Stimulated activated memory B cell treated with anti-CD40 and anti-IgM and Interleukin-4, amounts not matched to agents 10 μg/mL and 1 μg/mL and 100 μg/mL, for 72 hours (primary cell): ENCODE results near the gene DDX31.
A peak's percentile ranks its signal among the peaks of the same experiment; 100 is the strongest.

Source experiments
- ATAC-seq: fragments of 150-1000 bp; cut with Tn5 transposase; 2 replicates; pipeline ENCODE4 v1.10.0; 2021
- H3K27ac Mint-ChIP-seq: one replicate; pipeline ENCODE4 v1.8.0; 2022; ENCODE audit warnings: mild to moderate bottlenecking, mixed read lengths
- H3K27me3 Mint-ChIP-seq: one replicate; pipeline ENCODE4 v1.8.0; 2022; ENCODE audit warnings: mixed read lengths
- H3K36me3 Mint-ChIP-seq: one replicate; pipeline ENCODE4 v1.8.0; 2022; ENCODE audit warnings: mixed read lengths
- H3K4me1 Mint-ChIP-seq: one replicate; pipeline ENCODE4 v1.8.0; 2022; ENCODE audit warnings: mixed read lengths
- H3K4me3 Mint-ChIP-seq: one replicate; pipeline ENCODE4 v1.8.0; 2022; ENCODE audit warnings: mild to moderate bottlenecking, moderate library complexity, mixed read lengths
- H3K9me3 Mint-ChIP-seq: one replicate; pipeline ENCODE4 v1.8.0; 2022; ENCODE audit warnings: mixed read lengths

Gene DDX31

DNA sequence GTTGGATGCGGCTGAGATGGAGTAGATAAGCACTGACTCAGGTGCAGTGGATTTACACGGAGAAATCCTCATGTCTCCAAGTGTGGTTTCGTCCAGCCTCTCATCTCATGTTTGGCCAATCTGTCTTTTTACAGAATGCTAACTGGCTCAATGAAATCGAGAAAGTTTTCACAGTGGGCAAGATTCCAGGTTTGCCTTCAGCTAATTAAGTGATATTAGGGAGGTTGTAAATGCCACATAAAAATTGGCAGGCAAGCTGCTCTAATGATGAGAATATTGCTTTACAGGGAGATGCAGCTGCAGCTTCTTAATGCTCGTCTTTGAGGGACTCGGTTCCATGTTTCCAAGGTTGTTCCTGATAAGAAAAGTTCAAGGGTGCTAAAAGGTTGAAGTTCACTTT lies 63.7 kb downstream of the DDX31 start:
- Mint-ChIP-seq H3K9me3 (no peaks in the 10 kb centered on the region), H3K27ac (no peak overlapping the region), H3K36me3 (peaks cover 98% of the 10 kb centered on the region), H3K27me3 (no peaks in the 10 kb centered on the region), H3K4me3 (no peak overlapping the region), H3K4me1 (no peaks in the 10 kb centered on the region)
- ATAC-seq: no peak

DNA sequence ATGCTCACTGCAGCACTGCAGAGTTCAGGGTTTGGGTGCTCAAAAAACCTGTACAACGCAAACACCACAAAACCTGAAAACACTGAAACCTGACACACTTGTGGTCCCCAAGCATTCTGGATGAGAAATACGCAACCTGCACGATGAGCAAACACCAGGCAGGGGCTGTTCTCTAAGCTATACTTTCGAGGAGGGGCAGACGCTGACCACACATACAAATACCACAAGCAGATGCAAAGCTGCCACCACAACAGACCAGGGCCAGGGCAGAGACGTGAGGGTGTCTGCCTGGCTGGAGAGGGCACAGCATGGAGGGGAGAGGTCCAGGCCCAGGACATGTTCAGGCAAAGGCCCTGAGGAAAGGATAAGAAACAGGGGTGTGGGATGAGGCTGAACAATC lies 64.4 kb downstream of the DDX31 start:
- no peak overlapping the region for H3K27ac Mint-ChIP-seq
- H3K9me3 Mint-ChIP-seq: no peaks in the 10 kb centered on the region
- no peaks in the 10 kb centered on the region for H3K27me3 Mint-ChIP-seq
- H3K4me3 Mint-ChIP-seq: no peak overlapping the region
- peaks cover 98% of the 10 kb centered on the region for H3K36me3 Mint-ChIP-seq
- no peak for ATAC-seq
- no peaks in the 10 kb centered on the region for H3K4me1 Mint-ChIP-seq

DNA sequence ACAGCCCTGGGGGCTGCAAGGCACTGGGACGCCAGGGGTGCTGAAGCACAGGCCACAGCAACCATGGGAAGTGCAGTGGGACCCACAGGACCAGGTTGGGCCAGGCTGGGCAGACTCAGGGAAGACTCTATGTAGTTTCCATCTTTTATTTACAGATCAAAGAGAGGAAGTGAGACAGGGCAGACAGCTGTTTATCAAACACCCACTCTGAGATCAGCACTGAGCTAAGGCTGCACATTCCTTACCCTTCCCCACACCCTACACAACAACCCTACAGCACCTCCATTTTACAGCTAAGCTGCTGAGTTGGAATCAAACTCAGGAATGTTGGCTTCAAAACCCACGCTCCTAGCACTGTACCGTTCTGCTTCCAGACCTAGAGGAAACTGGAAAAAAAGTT lies 67.6 kb downstream of the DDX31 start:
- Mint-ChIP-seq H3K27me3 (no peaks in the 10 kb centered on the region), H3K4me1 (no peaks in the 10 kb centered on the region), H3K4me3 (no peak overlapping the region), H3K27ac (no peak overlapping the region), H3K9me3 (no peaks in the 10 kb centered on the region), H3K36me3 (peaks cover 96% of the 10 kb centered on the region)
- no peak for ATAC-seq

DNA sequence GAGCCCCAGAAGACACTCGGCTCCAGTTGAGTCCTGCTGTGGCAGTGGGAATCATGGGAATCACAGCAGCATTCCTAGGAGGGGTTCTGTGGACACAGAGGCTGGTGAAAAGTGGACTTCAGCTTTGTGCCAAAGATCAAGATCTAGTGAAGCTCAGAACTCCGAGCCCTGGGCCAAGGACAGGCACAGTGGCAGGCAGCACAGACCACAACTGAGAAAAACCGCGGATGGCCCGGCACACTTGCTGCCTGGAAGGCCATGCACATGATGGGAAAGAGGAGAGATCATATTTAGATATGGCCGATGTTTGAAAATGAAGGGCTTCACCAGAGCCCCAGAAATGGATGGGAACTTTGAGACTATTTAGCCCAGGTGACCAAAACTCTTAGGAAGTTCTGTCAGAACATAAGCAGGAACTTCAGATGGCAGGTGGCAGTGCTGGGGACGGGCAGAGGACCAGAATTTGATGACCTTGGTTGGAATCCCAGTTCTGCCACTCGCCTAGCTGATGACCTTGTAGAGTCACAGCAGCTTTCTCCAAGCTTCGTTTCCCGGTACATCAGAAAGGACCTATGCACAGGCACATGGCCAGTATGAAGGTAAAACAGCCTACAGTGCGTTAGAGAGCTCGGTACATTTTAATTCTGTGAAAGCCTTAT lies 69.3 kb downstream of the DDX31 start:
- Mint-ChIP-seq H3K4me1 (peaks cover 8% of the 10 kb centered on the region), H3K4me3 (no peak overlapping the region), H3K27ac (no peak overlapping the region), H3K9me3 (no peaks in the 10 kb centered on the region), H3K27me3 (no peaks in the 10 kb centered on the region), H3K36me3 (peaks cover 95% of the 10 kb centered on the region)
- no peak for ATAC-seq

DNA sequence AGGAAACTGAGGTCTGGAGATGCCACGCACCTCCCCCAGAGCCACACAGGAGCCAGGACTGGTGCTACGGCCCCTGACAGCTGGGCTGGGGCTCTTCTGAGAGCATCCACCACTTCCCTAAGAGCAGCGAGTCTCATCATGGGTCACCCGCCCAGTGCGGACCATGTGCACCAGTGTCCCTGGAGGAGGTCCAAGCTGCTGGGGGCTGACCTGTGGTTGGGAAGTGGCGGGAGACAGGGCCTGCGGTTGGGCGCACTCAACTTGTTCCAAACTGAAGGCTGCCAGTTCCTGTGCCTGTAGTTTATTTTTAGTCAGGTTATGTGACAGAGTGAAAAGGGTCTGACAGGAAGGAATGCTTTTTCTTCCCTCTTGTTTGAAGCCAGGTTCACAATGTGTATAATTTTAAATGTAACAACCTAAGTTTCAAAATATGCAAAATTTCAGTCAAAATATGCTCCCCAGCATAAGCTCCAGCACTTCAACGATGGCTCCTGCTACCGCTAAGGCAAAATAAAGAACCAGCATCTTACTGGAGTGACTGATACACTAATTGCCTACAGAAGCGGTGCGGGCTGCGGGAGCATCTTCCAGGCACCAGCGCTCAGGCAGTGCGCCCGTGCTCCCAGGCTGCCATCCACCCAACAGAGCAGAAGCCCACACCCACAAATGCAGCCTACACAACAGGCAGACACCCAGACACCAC lies 72.6 kb downstream of the DDX31 start:
- Mint-ChIP-seq H3K36me3 (peaks cover 88% of the 10 kb centered on the region), H3K27ac (no peak overlapping the region), H3K27me3 (peaks cover 6% of the 10 kb centered on the region), H3K4me3 (no peak overlapping the region), H3K9me3 (no peaks in the 10 kb centered on the region), H3K4me1 (peaks cover 8% of the 10 kb centered on the region)
- ATAC-seq: no peak

DNA sequence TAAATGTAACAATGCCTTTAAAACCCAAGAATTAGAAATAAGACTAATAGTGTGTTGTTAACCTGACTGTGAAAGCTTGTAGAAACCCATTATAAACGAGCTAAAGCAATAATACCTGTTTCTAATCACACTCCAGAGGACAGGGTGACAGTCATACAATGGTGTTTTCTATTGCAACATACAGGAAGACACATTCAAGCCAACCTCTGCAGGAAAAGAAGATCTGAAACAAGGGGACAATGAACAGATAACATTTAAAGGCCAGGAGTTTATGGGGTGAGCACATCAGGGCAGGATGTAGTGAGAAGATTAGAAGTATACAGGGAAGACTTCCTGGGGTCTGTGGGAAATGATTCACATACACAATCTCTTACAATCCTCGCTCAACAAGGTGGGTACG lies 73.6 kb downstream of the DDX31 start:
- Mint-ChIP-seq H3K9me3 (no peaks in the 10 kb centered on the region), H3K4me3 (no peak overlapping the region), H3K4me1 (peaks cover 10% of the 10 kb centered on the region), H3K27me3 (peaks cover 16% of the 10 kb centered on the region), H3K27ac (no peak overlapping the region), H3K36me3 (peaks cover 80% of the 10 kb centered on the region)
- ATAC-seq: no peak

DNA sequence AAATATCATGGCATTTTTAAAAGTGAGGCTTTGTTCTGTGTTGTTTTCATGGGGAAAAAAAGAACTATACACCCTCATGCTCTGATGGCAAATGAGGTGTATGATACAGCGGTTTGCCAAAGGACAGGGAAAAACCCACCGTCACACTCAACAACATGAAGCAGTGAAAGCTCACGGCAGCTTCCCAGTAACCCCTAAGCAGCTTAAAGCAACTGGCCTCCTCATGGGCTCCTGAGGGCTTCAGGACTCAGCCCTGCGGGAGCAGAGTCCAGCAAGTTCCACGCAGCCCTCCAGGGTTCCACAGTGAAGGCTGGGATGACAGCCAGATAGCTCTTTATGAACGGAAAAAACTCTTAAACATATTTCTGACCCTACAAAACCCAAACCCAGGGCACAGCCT lies 74.5 kb downstream of the DDX31 start:
- Mint-ChIP-seq H3K4me3 (no peak overlapping the region), H3K36me3 (peaks cover 71% of the 10 kb centered on the region), H3K27me3 (peaks cover 25% of the 10 kb centered on the region), H3K4me1 (peaks cover 15% of the 10 kb centered on the region), H3K27ac (no peak overlapping the region), H3K9me3 (no peaks in the 10 kb centered on the region)
- ATAC-seq: no peak

DNA sequence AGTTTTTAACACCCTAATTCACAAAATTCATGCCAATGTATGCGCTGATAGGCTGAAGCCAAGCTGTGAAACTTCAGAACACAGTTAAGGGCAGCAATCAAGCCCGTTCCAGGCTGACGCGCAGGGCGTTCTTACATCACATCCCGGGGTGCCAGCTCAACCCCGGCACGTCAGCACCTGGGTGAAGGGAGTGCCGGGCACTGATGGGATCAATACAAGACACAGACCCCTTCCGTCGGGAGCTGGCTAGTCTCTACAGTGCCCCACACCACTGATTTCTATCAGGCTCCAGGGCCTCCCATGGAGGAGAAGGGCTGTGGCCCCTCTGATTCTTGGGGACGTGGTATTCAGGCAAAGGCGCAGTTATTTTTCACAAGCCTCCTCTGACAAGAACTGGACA lies 75.4 kb downstream of the DDX31 start:
- no peak overlapping the region for H3K27ac Mint-ChIP-seq
- H3K27me3 Mint-ChIP-seq: peaks cover 34% of the 10 kb centered on the region
- ATAC-seq: no peak

DNA sequence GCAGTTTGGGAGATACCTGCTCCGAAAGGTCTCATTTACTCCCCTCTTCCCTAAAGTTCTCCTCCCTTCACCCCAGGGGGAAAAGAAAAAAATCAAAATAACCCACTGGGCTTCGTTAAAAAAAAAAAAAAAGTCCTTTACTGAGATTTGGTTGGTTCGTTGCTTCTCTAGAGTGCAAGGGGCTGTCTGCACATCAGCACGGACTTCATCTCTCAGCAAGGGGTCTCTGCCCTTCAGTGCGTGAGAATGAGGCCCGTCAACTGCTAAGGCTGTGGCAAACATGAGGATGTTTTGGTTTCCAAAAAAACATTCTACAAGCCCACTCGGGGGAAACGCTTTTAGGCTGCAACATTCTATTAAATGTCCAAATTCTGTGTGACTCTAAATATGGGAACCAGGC lies 77.3 kb downstream of the DDX31 start:
- no peak for ATAC-seq
- H3K27ac Mint-ChIP-seq: no peak overlapping the region
- H3K4me3 Mint-ChIP-seq: no peak overlapping the region
- H3K9me3 Mint-ChIP-seq: no peaks in the 10 kb centered on the region
- peaks cover 53% of the 10 kb centered on the region for H3K27me3 Mint-ChIP-seq
- H3K36me3 Mint-ChIP-seq: peaks cover 45% of the 10 kb centered on the region
- peaks cover 21% of the 10 kb centered on the region for H3K4me1 Mint-ChIP-seq

More for the DNA sequence above, 75.4 kb downstream of the DDX31 start:
- H3K4me1 Mint-ChIP-seq: peaks cover 21% of the 10 kb centered on the region
- H3K36me3 Mint-ChIP-seq: peaks cover 62% of the 10 kb centered on the region
- no peak overlapping the region for H3K4me3 Mint-ChIP-seq
- no peaks in the 10 kb centered on the region for H3K9me3 Mint-ChIP-seq

DNA sequence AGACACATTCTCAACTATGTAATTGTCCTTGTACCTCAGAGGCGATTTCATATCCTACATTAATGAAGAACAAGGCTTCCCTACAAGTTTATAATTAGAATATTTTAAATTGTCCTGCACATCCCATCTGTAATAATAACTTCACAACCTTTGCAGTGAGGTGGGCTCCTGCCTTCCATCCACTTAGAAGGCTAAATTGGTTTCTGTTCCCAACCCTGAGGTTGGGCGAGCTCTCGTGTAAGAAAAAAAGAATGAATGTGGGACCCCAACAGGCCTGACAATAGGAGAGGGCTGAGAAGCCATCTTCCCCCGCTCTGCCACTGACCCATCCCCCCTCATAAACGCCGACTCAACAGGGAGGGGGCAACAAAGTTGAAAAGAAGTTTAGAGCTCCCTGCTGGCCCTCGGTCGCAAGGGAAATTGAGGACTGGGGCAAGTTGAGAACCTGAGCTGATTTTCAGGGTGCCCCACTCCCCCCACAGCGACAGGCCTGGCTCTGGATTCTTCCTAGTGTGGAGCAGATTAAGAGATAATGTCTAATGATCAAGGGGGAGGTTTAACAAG lies 78.0 kb downstream of the DDX31 start:
- peaks cover 39% of the 10 kb centered on the region for H3K36me3 Mint-ChIP-seq
- H3K4me1 Mint-ChIP-seq: peaks cover 21% of the 10 kb centered on the region
- H3K4me3 Mint-ChIP-seq: no peak overlapping the region
- ATAC-seq: no peak
- no peaks in the 10 kb centered on the region for H3K9me3 Mint-ChIP-seq
- H3K27ac Mint-ChIP-seq: no peak overlapping the region
- H3K27me3 Mint-ChIP-seq: peaks cover 60% of the 10 kb centered on the region

DNA sequence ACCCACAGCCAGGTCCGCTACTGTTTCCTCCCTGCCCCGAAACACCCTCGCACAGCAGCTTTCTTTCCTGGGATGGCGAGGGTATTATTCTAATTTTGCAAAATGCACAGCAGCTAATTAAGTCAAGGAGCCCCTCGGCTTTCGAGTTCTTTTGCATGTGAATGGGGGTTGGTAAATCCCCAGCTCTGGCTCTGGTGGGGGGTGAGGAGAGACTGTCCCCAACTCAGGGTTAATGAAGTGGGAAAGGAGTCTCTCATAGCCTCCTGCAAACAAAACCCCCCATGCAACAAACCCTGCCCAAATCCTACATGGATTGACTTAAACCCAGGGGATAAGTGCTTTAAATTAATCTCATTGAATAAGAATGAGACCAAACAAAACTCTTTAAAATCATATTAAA lies 78.5 kb downstream of the DDX31 start:
- Mint-ChIP-seq H3K4me1 (peaks cover 22% of the 10 kb centered on the region), H3K4me3 (no peak overlapping the region), H3K9me3 (no peaks in the 10 kb centered on the region), H3K27ac (no peak overlapping the region), H3K27me3 (peaks cover 66% of the 10 kb centered on the region), H3K36me3 (peaks cover 34% of the 10 kb centered on the region)
- ATAC-seq: no peak

DNA sequence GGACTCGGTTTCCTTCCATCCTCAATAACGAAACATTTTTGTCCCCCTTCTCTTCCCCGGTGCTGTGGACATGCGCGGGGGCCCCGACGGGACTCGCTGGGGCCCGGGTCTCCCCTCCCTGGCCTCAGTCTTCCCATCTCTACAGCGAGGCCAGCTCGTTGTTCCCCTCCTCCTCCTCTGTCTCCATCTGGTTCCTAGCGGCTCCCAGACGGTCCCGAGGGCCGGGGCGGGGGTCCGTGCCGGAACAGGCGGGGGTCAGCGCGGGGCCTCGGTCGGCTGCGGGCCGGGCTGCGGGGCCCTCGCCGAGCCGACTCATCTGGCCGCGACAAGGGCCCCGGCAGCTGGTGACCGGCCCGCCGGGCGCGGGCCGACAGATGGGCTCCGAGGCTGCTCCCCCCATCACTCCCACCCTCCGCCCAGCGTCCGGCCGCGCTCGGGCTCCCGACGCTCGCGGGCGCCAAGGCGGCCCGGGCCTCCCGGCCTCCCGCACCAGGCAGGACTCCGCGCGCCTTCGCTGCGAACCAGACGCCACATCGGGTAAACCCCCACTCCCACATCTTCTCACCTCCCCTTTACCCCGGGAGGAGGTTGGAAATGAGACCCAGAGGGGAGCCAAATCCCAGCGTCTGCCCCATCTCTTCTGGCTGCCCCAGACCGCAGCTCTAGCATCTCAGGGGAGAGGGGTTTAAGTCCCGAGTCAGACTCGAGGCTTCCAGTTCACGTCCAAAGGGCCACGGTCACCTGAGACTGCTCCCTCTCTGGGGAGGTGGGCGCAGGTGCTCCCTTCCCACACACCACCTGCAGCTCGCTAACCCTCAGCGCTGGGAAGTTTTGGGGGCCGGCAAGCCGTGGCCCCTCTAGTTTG lies 79.2 kb downstream of the DDX31 start:
- H3K9me3 Mint-ChIP-seq: no peaks in the 10 kb centered on the region
- no peak for ATAC-seq
- no peak overlapping the region for H3K27ac Mint-ChIP-seq
- peaks cover 72% of the 10 kb centered on the region for H3K27me3 Mint-ChIP-seq
- peaks cover 25% of the 10 kb centered on the region for H3K4me1 Mint-ChIP-seq
- no peak overlapping the region for H3K4me3 Mint-ChIP-seq
- H3K36me3 Mint-ChIP-seq: peaks cover 27% of the 10 kb centered on the region

DNA sequence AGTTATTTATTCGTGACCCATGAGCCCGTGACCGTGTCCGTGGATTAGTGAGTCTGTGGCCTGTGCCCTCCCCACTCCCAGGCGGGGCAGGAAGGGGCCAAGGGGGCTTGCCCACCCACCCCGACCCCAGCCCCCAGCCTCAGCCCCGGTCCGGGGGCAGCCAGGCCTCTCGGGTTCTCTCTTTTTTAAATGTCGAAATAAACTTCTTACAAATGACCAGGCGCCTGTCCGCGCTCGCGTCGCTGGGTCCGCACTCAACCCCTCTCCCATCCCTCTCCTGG lies 79.8 kb downstream of the DDX31 start:
- no peak overlapping the region for H3K27ac Mint-ChIP-seq
- H3K27me3 Mint-ChIP-seq: peaks cover 78% of the 10 kb centered on the region
- H3K4me1 Mint-ChIP-seq: peaks cover 25% of the 10 kb centered on the region
- H3K9me3 Mint-ChIP-seq: no peaks in the 10 kb centered on the region
- H3K4me3 Mint-ChIP-seq: no peak overlapping the region
- peaks cover 21% of the 10 kb centered on the region for H3K36me3 Mint-ChIP-seq
- no peak for ATAC-seq

DNA sequence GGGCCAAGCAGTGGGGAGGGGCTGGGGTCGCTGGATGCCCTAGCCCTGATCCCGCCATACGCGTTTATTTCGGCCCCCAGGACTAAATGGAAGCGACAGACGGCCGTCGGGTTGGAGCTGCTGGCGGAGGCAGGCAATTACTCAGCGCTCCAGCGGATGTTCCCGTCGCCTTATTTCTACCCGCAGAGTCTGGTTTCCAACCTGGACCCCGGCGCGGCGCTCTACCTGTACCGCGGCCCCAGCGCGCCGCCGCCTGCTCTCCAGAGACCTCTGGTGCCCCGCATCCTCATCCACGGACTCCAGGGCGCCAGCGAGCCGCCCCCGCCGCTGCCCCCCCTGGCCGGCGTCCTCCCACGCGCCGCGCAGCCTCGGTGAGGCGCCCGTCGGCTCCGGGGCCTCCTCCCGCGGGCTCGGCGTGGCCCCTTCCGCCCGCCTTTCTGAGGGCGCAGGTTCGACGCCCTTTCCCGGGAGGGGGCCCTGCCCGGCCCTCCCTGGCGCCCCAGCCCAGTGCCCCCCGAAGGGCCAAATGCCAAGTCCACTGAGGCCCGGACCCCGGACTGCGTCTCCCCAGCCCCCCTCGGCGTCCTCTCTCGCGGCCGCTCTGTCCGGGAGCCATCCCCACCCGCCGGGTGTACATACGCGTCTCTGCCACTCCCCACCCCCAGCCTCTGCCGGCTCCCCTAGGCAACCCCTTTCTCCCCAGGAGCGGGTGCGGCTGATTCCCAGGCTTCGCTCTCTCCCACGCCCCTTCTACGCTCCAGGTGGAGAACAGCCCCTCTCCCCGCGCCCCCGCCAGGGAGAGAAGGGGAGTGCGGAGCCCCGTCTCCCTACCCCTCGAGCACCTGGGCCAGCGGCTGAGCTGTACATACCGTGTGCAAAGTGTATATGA lies 80.4 kb downstream of the DDX31 start:
- Mint-ChIP-seq H3K4me1 (peaks cover 25% of the 10 kb centered on the region), H3K36me3 (peaks cover 15% of the 10 kb centered on the region), H3K27me3 (peaks cover 84% of the 10 kb centered on the region), H3K27ac (no peak overlapping the region), H3K9me3 (no peaks in the 10 kb centered on the region), H3K4me3 (no peak overlapping the region)
- ATAC-seq: peak; percentile 16
